GM21528 (cell line): ENCODE measurements around the gene RPS2.
"Not testable (repeated sequence)": the region's sequence is repeated elsewhere in the genome, so short reads cannot be mapped to it uniquely, and the experiment has no call there.

ENCODE experiments used
- ATAC-seq: cut with Tn5 transposase; IDR thresholded peaks from one replicate; pipeline ENCODE4 v1.9.1; 2021; ENCODE audit warnings: mild to moderate bottlenecking, moderate library complexity; ENCODE audit not compliant: unreplicated experiment, low FRiP score

Gene RPS2

DNA sequence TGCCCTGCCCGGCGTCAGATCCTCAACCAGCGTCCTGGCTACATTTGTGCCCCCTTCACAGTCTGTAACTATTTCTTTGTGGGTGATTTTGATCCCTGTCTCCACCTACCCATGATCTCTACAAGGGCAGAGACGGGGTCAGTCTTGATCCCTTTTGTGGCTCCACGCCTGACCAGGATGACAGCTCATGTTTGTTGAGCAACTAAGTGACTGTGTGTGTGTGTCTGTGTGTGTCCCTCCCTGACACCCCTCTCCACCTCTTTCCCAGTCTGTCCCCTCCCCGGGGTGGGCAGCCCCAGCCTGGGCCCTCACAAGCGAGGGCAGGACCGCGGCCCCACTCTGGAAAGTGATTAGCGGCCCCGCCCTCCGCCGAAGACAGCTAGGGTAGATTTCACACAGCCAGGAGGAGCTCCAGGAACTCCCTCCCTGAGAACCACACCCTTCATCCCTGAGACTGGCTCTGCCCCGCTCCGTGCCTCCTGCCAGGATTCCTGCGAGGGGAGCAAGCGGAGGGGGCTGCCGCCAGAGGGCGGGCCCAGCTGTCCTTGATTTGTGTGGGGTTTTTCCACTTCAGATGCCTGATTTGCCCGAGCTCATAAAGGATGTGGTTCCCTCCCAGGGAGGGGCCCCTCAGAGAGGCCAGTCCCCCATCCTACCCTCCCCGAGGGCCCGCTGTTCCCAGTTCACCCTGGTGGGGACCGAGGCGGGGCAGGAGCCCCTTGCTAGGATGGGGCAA, 41.2 kb downstream of the RPS2 start:
- no peak for ATAC-seq

DNA sequence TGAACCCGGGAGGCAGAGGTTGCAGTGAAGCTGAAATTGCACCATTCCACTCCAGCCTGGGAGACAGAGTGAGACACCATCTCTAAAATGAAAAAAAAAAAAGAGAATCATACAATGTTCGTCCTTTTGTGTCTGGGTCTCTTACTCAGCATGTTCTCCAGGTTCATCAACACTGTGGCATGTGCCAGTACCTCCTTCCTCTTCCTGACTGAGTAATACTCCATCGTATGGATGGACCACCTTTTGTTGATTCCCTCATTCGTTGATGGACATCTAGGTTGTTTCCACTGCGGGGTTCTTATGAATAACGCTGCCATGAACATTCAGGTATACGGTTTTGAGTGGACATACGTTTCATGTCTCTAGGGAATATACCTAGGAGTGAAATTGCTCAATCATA, 42.3 kb downstream of the RPS2 start:
- ATAC-seq = no peak

DNA sequence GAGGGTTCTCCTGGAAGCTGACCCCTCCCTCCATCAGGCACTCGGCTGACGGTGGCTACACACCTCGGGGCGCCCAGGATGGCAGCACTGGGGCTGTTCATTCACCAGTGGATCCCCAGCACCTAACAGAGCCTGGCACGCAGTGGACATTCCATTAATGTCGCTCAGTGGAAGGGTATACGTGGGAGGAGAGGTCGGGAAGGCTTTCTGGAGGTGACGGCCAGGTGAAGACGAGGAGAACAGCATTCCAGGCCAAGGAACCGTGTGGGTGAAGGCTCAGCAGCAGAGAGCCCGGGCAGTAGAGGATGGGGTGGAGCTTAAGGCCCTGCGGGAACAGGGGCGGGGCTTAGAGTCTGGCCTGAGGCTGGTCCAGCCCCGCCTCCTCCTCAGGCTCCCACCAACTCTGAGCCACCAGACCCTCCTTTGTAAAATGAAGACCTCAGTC, 43.9 kb downstream of the RPS2 start:
- no peak for ATAC-seq

DNA sequence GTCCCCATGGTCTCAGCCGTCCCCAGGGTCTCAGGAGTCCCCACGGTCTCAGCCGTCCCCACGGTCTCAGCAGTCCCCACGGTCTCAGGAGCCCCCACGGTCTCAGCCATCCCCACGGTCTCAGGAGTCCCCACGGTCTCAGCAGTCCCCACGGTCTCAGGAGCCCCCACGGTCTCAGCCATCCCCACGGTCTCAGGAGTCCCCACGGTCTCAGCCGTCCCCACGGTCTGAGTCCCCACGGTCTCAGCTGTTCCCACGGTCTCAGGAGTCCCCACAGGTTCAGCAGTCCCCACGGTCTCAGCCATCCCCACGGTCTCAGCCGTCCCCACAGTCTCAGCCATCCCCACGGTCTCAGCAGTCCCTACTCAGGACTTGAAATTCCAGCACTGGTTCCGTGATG, 44.5 kb downstream of the RPS2 start:
- not testable (repeated sequence) for ATAC-seq

DNA sequence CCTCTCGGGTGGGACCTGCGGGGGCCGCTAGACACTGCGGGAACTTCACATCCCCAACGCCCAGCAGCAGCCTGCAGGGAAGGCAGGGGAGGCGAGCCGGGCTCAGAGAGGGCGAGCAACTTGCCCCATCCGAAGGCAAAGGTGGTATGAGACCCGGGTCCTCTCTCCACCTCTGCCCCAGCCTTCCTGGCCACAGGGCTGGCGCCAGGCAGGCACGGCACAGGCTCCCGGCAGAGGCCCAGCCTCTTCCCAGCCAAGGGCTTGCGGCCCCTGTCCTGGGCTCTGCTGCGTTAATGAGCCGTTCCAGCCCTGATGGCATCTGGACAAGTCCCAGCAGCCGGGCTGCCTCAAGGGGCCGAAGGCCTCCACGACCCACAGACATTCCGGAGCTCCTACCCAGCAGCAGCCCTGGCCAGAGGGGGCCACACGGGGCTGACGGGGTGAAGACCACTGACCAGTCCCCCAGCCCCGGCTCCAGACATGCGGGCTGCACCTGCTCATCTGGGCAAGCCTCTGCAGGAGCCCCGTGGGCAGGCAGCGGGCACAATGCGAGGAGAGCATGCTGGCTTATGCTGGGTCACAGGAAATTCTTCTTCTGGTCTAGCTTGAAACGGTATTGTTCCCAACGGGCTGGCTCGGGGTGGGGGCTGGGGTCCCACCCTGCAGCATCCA, 45.2 kb downstream of the RPS2 start:
- ATAC-seq = no peak

DNA sequence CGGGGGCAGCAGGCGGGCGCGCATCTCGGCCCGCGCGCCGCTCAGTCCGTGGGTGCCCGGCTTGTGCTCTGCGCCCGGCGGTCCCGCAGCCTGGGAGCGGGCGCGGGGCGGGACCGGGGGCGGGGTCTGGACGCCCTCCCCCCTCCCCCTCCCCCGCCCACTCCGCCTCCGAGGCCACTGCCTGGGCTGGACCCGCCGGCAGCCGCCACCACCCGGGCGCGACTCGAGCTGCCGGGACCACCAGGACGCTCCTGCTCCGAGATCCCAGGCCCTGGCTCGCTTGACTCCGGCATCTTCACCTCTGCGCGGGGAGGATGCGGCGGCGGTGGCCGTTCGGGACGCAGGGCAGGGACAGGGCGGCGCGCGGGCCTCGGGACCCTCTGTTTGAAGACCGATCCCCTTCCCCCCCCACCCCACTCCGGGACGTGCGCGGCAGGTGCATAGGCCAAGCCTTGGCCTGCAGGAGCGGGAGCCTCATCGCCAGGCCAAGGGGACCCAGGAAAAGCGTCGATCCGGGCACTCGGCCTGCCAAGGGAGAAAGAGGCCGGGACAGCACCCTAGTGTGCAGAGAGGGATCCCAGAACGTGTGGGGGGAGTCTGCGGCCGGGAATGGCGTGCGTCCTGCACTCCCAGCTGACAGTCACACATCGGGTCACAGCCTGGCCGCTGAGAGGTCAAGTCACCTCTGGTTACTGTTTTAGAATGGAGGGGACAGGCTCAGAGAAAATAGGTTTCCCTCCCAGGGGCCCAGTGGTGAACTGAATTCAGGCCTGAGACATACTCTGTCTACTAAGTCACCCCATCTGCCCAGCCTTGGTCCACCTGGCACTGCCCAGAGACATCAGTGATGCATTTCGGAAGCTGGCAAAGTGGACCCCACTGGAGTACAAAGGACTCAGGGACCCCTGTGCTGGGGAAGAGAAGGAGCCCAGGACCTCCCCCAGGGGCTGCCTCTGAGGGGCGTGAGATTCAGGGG, 46.0 kb downstream of the RPS2 start, which contains the start of gene HS3ST6:
Gene HS3ST6, minus strand, starts transcription at position 65 of the 976 bp plus-strand sequence. CDS start 92 bp downstream, outside the sequence.
- no peak for ATAC-seq

DNA sequence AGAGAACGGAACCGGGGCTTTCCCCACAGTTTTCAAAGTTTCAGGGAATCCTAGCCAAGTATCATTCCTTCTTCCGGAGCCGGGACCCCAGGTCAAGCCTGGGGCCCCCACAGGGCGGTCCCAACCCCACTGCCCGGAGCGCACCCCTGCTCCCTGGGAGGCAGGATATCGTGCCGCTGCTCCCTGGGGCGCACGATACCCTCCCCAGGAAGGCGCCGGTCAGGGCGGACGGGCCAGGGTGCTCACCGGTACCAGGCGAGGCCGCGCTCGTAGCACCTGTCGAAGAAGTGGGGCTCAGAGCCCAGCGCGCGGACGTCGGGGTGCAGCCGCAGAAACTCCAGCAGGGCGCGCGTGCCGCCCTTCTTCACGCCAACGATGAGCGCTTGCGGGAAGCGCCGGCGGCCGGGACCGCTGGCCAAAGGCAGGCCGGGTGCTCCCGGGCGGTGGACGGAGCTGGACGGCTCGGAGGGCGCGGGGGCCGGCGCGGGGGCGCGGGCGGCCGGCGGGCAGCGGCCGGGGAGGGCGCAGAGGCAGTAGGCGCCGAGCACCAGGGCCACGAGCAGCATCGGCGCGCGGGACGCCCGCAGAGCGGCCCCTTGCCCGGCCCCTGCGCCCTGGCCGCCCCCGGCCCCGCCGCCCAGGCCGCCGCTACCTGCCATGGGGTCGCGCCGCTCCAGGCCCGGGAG, 46.8 kb downstream of the RPS2 start:
- ATAC-seq = no peak

DNA sequence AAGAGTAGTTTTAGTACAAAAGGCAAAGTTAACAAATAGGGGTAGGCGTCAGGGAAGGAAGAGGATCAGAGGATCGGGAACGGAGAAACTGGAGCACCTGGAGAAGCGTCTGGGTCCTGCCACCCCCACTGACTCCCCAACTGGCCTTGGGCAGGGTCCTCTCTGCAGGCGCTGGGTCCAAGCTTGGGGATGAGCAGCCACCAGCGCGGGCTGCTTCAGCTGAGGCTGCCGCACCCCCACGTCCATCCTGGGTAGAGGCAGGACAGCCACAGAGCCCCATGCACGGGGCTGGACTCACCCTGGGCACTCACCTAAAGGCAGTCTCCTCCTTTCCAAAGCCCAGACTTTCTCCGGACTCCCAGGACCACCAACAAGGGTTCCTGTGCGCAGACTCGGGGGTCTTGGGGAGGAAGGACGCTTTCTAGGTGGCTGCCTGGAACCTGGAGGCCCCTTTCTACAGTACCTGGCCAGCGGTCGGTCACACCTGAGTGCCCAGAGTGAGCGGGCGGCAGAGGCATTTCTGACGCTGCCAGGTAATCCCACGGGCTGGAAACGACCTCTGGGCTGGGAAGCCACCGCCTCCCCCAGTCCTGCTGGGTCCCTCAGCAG, 47.5 kb downstream of the RPS2 start:
- ATAC-seq = no peak

DNA sequence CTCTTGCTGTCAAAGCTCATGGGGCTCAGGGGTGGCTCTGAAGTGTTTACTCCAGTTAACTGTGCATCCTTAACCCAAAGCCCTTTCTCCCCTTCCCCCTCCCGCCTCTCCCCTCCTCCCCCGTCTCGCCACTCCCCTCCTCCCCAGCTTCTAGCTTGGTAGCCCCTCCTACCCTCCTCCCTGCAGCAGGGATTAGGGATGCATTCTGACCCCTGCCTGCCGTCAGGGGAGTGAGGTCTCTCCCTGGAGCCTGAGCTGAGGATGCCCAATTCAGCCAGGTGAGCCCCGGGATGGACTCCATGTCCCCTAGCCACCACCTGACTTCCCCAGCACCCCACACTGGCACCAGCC, 48.0 kb downstream of the RPS2 start:
- no peak for ATAC-seq

DNA sequence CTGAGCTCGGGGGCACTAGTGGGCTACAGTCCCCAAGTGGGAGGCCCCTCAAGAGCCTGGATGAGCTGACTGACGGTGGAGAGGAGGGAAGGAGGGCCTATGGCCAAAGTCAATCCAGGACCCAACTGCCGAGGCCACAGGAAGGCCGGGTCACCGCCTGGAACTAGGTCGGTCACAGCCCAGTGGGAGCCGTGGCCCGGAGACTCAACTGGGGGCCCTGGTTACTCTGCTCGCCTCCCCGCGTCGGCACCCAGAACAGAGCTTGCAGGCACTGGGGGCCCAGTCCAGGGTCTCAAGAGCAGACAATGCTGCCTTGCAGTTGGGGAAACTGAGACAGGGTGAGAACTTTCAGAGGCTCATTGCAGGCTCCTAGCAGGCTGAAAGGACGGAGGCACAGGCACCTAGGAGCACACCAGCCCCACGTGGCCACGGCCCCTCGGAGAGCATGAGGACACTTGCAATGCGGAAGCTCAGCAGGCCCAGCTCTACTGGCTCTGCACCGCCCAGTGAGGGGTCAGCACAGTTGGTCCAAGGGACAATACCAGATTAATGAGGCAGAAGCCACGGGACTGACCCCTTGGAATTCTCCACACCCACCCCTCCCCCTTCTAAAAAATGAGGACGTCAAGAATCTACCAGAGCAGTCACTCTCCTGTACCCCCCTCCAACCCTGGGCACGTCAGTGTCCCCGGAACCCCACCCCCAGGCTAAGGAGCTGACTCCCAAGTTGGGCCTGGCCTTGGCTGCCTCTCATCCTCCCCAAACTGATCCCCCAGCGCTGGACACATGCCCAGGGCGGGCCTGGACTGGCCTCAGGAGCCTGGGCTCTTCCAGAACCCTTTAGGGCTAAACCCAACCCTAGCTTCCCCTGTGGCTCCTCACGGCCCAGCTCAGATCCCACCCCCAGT, 48.6 kb downstream of the RPS2 start:
- ATAC-seq = no peak

DNA sequence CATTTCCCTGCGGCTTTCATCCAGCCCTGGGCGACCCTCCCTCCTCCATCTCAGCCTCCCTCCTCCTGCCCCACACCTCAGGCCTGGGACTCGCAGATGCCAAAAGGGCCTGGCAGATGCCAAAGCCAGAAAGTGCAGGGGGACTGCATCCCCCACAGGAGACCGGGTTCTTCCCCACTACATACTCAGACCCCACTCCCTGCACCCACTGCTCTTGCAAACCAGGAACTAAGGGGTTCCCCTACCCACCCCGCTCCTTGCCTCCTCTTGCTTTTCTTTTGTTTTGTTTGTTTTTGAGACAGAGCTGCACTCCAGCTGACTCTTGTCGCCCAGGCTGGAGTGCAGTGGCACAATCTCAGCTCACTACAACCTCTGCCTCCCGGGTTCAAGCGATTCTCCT, 49.6 kb downstream of the RPS2 start:
- no peak for ATAC-seq

DNA sequence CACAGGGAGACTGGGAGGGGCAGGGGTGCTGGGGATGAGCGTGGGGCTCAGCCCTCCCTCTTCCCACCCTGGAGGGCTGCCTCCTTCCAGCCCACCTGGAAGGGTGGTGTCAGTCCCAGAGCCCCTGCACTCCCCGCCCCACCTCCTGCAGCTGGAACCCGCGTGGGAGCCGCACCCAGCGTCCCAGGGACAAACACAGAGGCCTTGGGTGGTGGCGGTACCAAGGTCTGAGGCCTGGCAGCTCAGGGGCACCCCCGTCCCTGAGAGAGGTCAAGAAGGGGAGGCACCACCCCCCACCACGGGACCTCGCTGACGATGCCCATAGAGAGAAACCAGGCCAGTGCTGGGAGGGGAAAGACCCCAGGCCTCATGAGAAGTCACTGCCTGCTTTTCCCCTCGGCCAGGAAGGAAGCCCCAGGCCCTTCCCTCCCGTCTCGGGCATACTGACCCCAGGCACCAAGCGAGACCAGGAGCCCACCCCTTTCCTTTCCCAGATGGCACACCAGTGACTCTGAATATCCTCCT, 50.5 kb downstream of the RPS2 start:
- no peak for ATAC-seq

DNA sequence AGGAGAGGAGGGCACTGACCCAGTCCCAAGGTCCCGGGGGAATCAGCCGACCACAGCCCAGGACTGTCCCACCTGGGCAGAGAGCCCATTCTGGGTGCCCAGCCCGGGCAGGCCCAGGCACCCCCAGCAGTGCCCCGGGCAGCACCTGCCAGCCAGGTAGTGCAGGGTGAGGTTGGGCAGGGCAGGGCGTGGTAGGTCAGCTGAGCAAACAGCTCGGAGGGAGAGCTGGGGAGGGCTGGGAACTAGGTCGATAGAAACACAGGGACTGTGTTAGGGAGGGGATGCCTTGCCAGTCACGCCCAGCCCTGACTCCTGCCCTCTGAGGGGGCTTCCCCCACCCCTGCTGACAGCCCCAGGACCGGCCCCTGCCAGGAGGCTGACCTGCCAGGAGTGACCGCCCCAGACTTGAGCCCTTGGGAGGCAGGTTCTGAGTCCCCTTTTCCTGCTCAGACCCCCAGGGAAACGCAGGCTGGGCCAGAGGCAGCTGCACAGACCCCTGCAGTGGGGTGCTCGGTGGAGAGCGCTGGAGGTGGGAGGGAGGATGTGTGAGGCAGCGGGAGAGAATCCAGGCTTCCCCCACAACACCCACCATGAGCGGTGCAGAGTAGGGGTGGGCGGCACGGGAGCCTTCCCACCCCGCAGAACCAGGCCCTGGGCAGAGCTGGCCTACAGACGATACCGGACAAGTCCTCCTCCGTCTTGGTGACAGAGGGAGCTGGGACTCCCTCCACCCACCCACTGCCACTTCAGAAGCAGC, 51.1 kb downstream of the RPS2 start:
- ATAC-seq = no peak

DNA sequence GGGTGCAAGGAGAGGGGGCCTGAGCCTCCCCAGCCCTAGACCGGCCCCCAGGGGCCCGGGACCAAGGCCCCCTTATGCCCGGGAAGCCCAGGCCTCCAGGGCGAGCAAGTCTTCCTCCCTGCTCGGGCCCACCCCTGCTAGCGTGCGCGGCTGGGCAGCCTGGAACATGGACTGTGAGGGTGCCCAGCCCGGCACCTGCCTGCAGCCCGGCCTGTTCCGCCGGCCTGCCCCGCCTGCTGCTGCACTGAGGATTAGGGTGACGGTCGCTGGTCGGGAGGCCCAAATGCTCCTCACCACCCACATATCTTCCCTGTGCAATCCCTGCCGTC, 52.4 kb downstream of the RPS2 start:
- no peak for ATAC-seq
